GM19397 (cell line): ENCODE measurements around the gene ZNF839.
"Not testable (repeated sequence)": the region's sequence is repeated elsewhere in the genome, so short reads cannot be mapped to it uniquely, and the experiment has no call there.

Experiments
- ATAC-seq: cut with Tn5 transposase; IDR thresholded peaks from one replicate; pipeline ENCODE4 v1.9.1; 2021; ENCODE audit warnings: mild to moderate bottlenecking, moderate library complexity; ENCODE audit not compliant: unreplicated experiment

ZNF839 gene

GRCh38 chr14:102333795-102334705, 14.5 kb downstream of the ZNF839 start:
- no peak for ATAC-seq

GRCh38 chr14:102335163-102335562, 15.6 kb downstream of the ZNF839 start:
- no peak for ATAC-seq

- ATAC-seq: no peak
Measured at GRCh38 chr14:102338724-102339123, 19.2 kb downstream of the ZNF839 start.

GRCh38 chr14:102341566-102341965, 22.0 kb downstream of the ZNF839 start:
- ATAC-seq: no peak

- ATAC-seq: no peak
Measured at GRCh38 chr14:102342238-102342637, 22.7 kb downstream of the ZNF839 start.

GRCh38 chr14:102344084-102344483, 24.5 kb downstream of the ZNF839 start:
- ATAC-seq: no peak

GRCh38 chr14:102344485-102344884, 24.9 kb downstream of the ZNF839 start:
- ATAC-seq: no peak

- ATAC-seq: no peak
Measured at GRCh38 chr14:102345232-102345631, 25.7 kb downstream of the ZNF839 start.

GRCh38 chr14:102346645-102347044, 27.1 kb downstream of the ZNF839 start:
- ATAC-seq: no peak

- ATAC-seq: no peak
Measured at GRCh38 chr14:102348376-102348775, 28.8 kb downstream of the ZNF839 start.

- no peak for ATAC-seq
Measured at GRCh38 chr14:102351023-102351422, 31.5 kb downstream of the ZNF839 start.

GRCh38 chr14:102351593-102351992, 32.0 kb downstream of the ZNF839 start:
- ATAC-seq: not testable (repeated sequence)

- ATAC-seq: no peak
Measured at GRCh38 chr14:102352213-102352612, 32.7 kb downstream of the ZNF839 start.

- ATAC-seq: no peak
Measured at GRCh38 chr14:102353126-102353619, 33.6 kb downstream of the ZNF839 start.

- ATAC-seq: no peak
Measured at GRCh38 chr14:102356280-102356679, 36.7 kb downstream of the ZNF839 start.

- no peak for ATAC-seq
Measured at GRCh38 chr14:102359341-102359740, 39.8 kb downstream of the ZNF839 start.

GRCh38 chr14:102360388-102360787, 40.8 kb downstream of the ZNF839 start:
- ATAC-seq: no peak

- ATAC-seq: no peak
Measured at GRCh38 chr14:102362084-102362483, 42.5 kb downstream of the ZNF839 start.

GRCh38 chr14:102362545-102363181, 43.1 kb downstream of the ZNF839 start, which contains the start of the genes CINP and TECPR2:
Gene CINP (minus strand): TSS chr14:102362890. CDS start chr14:102362851, 39 bp downstream.
Gene TECPR2 (plus strand): TSS chr14:102362941. CDS start chr14:102376722, 13,781 bp downstream.
- peak; percentile 93 for ATAC-seq

- ATAC-seq: peak; percentile 24
Measured at GRCh38 chr14:102363182-102363943, 43.8 kb downstream of the ZNF839 start.

GRCh38 chr14:102370305-102370809, 50.8 kb downstream of the ZNF839 start:
- no peak for ATAC-seq
